ENCODE results near the gene RHBDD1. TPM values are rescaled to one million over a fixed set of nuclear protein-coding genes. Genes with fewer than 3 reads are reported as not detected.

Gene RHBDD1
- total RNA-seq, 4 donors from 2014 or later: 19.5 to 91.5 (median 47.3) TPM

GRCh38 chr2:226836548-226836885 lies 663 bp downstream of the RHBDD1 start:
- no peaks in the 10 kb centered on the region for H3K9me3 ChIP-seq
- peak overlapping the region; percentile 77 to 92 for H3K4me3 ChIP-seq
- H3K27me3 ChIP-seq: no peaks in the 10 kb centered on the region
- intact Hi-C loops (cut with DNase I; ENCODE audit: low total_unique reads): no loop called here
- H3K36me3 ChIP-seq: no peaks in the 10 kb centered on the region
- TF ChIP-seq CTCF (IDR thresholded peaks at IDR 0.05): no peak
- TF ChIP-seq POLR2A (IDR thresholded peaks at IDR 0.05): no peak
- H3K27ac ChIP-seq: peak overlapping the region; percentile 93 to 99
- peaks cover 6 to 7% of the 10 kb centered on the region in 2 donors for H3K4me1 ChIP-seq
- DNase-seq: no peak

- Histone ChIP-seq H3K27me3 (no peaks in the 10 kb centered on the region), H3K9me3 (no peaks in the 10 kb centered on the region), H3K36me3 (no peaks in the 10 kb centered on the region), H3K27ac (peak overlapping the region in 1 of 2 donors; percentile 99), H3K4me3 (no peak overlapping the region), H3K4me1 (peaks cover 6 to 7% of the 10 kb centered on the region in 2 donors)
- intact Hi-C loops (cut with DNase I; ENCODE audit: low total_unique reads): no loop called here
- DNase-seq: no peak
- no peak for TF ChIP-seq POLR2A (IDR thresholded peaks at IDR 0.05)
- TF ChIP-seq CTCF (IDR thresholded peaks at IDR 0.05): no peak
Observed at GRCh38 chr2:226837334-226837733, 1.5 kb downstream of the RHBDD1 start.

GRCh38 chr2:226837787-226838603 lies 2.1 kb downstream of the RHBDD1 start:
- Histone ChIP-seq H3K36me3 (no peaks in the 10 kb centered on the region), H3K27me3 (no peaks in the 10 kb centered on the region), H3K9me3 (no peaks in the 10 kb centered on the region), H3K4me3 (no peak overlapping the region), H3K27ac (no peak overlapping the region), H3K4me1 (peaks cover 6 to 7% of the 10 kb centered on the region in 2 donors)
- TF ChIP-seq POLR2A (IDR thresholded peaks at IDR 0.05) (no peak), CTCF (IDR thresholded peaks at IDR 0.05) (no peak)
- intact Hi-C loops (cut with DNase I; ENCODE audit: low total_unique reads): no loop called here
- no peak for DNase-seq

- Histone ChIP-seq H3K4me3 (no peak overlapping the region), H3K27me3 (no peaks in the 10 kb centered on the region), H3K9me3 (no peaks in the 10 kb centered on the region), H3K36me3 (no peaks in the 10 kb centered on the region), H3K27ac (no peak overlapping the region), H3K4me1 (peaks cover 6 to 7% of the 10 kb centered on the region in 2 donors)
- intact Hi-C loops (cut with DNase I; ENCODE audit: low total_unique reads): no loop called here
- DNase-seq: no peak
- no peak for TF ChIP-seq CTCF (IDR thresholded peaks at IDR 0.05)
- no peak for TF ChIP-seq POLR2A (IDR thresholded peaks at IDR 0.05)
Observed at GRCh38 chr2:226838722-226839121, 2.9 kb downstream of the RHBDD1 start.

GRCh38 chr2:226839161-226839560 lies 3.3 kb downstream of the RHBDD1 start:
- H3K4me1 ChIP-seq: peaks cover 6 to 7% of the 10 kb centered on the region in 2 donors
- TF ChIP-seq CTCF (IDR thresholded peaks at IDR 0.05): no peak
- TF ChIP-seq POLR2A (IDR thresholded peaks at IDR 0.05): no peak
- no peak overlapping the region for H3K27ac ChIP-seq
- no peak for DNase-seq
- no peaks in the 10 kb centered on the region for H3K36me3 ChIP-seq
- no peaks in the 10 kb centered on the region for H3K27me3 ChIP-seq
- intact Hi-C loops (cut with DNase I; ENCODE audit: low total_unique reads): no loop called here
- no peaks in the 10 kb centered on the region for H3K9me3 ChIP-seq
- no peak overlapping the region for H3K4me3 ChIP-seq

All from uterus (tissue), 4 donors.